ENCODE data around the gene RPS6KB1.
"Not testable (repeated sequence)": the region's sequence is repeated elsewhere in the genome, so short reads cannot be mapped to it uniquely, and the experiment has no call there.

RPS6KB1 gene

DNA sequence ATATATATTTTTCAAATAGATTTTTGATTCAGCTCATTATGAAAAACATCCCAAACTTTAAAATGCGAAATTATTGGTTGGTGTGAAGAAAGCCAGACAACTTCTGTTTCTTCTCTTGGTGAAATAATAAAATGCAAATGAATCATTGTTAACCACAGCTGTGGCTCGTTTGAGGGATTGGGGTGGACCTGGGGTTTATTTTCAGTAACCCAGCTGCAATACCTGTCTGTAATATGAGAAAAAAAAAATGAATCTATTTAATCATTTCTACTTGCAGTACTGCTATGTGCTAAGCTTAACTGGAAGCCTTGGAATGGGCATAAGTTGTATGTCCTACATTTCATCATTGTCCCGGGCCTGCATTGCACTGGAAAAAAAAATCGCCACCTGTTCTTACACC is 54.4 kb downstream of the RPS6KB1 start:
- DNase-seq, result not testable (repeated sequence)

DNA sequence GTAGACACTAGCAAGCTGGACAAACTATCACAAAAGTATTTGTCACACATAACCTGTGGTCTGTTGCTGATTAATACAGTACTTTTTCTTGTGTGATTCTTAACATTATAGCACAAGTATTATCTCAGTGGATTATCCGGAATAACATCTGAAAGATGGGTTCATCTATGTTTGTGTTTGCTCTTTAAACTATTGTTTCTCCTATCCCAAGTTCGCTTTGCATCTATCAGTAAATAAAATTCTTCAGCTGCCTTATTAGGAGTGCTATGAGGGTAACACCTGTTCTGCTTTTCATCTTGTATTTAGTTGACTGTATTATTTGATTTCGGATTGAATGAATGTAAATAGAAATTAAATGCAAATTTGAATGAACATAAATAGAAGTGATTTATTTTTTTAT is 57.1 kb downstream of the RPS6KB1 start:
- no peak for DNase-seq

DNA sequence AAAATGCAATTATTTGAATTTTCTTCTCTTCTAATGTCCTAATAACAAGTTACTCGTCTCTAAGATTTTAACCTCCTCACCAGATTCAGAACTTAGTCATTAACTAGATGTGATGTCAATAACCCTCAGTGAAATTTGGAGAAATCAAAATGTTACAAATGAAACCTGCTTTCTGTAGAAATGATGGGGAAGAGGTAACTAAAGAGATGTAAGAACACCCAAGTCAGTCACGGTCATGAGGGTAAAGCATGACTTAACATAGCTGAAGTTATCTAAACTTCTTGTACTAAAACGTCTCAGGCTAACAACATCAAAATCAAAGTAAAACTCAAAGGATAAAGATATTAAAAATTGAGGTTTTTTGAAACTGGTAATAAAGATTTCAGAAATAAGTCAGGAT is 61.9 kb downstream of the RPS6KB1 start:
- no peak for DNase-seq

DNA sequence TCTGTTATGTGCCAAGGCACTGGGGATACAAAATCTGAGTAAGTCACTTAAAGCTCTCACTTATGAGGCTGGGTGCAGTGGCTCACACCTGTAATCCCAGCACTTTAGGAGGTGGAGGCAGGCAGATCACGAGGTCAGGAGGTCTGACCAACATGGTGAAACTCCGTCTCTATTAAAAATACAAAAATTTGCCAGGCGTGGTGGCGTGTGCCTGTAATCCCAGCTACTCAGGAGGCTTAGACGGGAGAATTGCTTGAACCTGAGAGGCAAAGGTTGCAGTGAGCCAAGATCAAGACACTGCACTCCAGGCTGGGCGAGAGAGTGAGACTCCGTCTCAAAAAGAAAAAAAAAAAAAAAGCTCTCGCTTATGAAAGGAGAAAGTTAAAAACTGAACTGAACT is 66.7 kb downstream of the RPS6KB1 start:
- DNase-seq, result not testable (repeated sequence)

DNA sequence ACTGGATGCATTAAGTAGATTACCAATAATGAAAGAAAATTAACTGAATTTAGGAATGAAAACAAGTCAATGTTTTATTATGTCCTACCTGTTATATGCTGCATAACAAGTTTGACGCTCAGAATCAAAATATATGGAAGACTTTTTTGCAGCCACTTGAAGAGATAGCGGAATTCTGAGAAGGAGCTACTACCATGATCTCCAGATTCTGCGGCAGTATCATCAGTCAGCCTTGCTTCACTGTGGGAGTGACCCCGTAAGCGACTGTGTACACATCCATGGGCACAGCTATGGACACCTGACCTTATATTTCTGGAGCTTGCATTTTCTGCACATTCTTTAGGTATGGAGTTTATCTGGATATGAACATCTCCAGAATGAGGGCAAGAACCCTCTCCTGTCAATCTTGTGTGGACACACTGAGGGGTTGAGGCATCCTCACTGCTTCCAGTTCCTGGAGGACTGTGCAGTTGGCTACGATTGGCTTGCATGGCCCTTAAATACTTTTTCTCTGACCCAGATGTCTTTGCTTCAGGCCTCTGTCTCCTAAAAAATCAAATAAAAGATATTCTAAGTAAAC is 69.9 kb downstream of the RPS6KB1 start:
- no peak for DNase-seq

DNA sequence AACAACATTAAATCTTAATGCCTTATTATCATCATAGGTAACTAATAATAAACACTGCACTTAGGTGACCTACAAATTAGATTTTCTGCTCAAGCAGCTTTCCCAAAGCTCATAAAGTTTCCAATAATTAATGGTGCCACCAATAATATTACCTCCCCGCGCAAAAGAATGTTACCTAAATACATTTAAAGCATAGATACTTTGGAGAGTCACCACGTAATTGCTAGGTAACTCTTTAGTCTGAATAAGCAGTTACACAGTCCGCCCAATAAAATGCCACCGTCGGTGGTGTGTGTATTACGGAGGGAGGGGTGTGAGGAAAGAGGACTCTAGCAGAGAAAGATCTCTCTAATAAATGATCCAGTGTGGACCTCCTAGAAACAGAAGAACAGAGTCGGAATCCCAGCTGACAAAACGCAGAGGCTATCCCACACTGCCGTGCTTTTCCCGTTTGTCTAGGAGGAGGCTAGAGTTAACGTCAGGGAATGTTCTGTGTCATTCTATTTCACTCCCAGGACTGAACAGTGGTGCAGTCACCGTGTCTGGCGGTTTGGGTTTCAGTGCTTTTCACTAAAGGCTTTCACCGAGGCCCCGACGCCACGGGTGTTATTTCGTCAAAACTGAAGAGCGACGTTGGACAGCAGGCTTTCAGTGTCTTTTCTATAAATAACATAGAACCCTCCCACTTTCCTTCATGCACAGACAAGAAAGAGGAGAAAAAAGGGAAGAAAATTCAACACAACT is 71.0 kb downstream of the RPS6KB1 start:
- peak; percentile 49 for DNase-seq

DNA sequence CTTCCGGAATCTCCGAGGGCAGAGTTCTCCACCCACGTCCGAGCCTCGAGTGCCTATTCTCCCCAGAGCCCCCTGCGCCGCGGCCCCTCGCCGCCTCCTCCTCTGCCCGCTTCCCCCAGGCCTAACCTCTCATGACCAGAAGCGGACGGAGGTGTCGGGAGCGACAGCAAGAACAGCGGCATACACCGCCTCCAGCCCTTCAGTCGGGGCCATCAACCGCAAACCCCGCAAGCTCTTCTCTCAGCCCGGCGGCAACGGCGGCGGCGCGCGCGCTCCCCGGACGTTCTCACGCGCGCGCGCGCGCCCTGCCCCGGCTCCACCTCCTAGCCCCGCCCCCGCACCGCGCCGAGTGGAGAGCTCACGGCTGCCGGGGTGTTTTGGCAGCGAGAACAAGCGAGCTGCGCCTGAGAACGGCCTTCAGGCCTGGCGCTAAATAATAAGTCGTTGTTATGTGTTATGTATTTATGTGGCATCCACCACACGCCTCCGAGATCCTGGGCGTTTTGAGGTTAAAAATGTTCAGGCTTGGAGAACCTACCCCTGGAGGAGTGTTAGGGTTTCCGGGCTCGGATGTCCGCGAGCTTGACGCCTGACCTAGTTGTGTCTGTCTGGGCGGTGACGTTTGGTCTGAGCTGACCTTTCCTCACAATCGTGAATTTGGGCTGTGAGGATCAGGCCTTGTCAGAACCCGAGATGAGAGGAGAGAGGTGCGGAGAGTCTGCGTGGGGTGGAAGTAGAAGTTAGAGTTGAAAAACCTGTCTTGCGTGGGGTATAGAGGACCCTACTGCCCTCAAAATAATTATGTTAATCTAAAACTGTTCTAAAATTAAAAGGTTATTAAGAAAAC is 71.8 kb downstream of the RPS6KB1 start, which contains the start of gene RNFT1:
RNFT1 (minus strand) TSS at position 259 of the 847 bp plus-strand sequence; CDS start at position 182, 77 bp downstream.
- peak; percentile 81 for DNase-seq

DNA sequence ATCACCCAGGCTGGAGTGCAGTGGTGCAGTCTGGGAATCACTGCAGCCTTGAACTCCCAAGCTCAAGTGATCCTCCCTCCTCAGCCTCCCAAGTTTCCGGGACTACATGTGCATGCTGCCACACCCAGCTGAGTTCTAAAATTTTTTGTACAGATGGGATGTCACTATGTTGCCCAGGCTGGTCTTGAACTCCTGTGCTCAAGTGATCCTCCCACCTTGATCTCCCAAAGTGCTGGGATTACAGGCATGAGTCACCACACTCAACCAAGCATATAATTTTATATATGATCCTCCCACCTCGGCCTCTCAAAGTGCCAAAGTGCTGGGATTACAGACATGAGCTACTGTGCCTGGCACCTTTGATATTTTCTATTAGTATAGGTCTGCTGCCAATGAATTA is 78.8 kb downstream of the RPS6KB1 start:
- not testable (repeated sequence) for DNase-seq

DNA sequence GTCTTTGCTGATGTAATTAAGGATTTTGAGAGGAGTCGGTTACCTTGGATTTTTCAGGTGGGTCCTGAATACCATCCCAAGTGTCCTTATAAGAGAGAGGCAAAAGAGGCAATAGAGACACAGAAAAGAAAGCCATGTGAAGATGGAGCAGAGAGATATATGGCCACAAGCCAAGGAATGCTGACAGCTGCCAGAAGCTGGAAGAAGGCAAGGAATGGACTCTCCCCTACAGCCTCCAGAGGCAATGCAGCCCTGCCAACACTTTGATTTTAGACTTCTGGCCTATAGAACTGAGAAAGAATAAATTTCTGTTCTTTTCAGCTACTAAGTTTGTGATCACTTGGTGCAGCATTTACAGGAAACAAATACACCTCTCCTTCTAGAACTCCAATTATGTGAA is 79.9 kb downstream of the RPS6KB1 start:
- DNase-seq, result no peak

DNA sequence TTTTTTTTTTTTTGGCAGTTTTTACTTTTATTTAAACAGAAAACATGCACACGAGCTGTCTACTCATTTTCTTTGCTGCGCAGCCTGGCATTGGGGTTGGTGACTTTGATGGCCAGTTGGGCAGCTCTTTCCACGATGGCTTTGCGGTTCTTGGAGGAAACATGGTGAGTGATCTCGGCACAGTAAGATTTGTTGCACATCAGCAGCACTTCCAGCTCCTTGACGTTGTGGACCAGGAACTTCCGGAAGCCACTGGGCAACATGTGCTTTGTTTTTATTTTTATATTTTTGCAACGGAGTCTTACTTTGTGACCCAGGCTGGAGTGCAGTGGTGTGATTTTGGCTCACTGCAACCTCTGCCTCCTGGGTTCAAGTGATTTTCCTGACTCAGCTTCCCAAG is 80.6 kb downstream of the RPS6KB1 start:
- not testable (repeated sequence) for DNase-seq

DNA sequence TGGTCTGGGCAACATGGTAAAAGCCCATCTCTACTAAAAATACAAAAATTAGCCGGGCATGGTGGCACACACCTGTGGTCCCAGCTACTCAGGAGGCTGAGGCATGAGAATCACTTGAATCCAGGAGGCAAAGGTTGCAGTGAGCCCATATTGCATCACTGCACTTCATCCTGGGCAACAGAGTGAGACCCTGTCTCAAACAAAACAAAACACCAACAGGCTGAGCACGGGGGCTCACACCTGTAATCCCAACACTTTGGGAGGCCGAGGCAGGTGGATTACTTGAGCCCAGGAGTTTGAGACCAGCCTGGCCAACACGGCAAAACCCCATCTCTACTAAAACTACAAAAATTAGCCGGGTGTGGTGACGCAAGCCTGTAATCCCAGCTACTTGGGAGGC is 82.2 kb downstream of the RPS6KB1 start:
- not testable (repeated sequence) for DNase-seq

DNA sequence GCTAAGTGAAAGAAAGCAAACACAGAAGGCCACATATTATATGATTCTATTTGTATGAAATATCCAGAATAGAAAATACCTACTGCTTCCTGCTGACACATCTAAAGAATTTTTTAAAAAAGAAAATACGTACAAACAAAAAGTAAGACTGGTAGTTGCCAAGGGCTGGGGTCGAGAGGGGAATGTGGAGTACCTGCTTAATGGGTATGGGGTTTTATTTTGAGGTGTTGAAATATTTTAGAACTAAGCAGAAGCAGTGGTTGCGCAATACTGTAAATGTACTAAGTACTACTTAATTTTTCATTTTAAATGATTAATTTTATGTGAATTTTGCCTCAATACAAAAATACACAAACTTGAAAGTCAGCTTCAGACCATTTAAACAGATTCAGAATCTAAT is 103.7 kb downstream of the RPS6KB1 start:
- not testable (repeated sequence) for DNase-seq
